ENCODE measurements around the gene GJB4.
"Not testable (repeated sequence)": the region's sequence is repeated elsewhere in the genome, so short reads cannot be mapped to it uniquely, and the experiment has no call there.

DNA sequence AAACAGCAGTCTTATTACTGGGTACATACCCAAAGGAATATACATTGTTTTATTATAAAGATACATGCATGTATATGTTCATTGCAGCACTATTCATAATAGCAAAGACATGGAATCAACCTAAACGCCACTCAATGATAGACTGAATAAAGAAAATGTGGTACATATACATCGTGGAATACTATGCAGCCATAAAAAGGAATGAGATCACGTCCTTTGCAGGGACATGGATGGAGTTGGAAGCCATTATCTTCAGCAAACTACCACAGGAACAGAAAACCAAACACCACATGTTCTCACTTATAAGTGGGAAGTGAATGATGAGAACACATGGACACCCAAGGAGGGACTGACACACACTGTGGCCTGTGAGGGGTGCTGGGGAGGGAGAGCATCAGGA is 51.2 kb downstream of the GJB4 start:
- TF ChIP-seq POLR2A, CTCF (IDR thresholded peaks at IDR 0.05): not testable (repeated sequence)
